ENCODE data around the gene EIF4A3. TPM values are rescaled to one million over a fixed set of nuclear protein-coding genes. Genes with fewer than 3 reads are reported as not detected.

Gene EIF4A3
- total and polyA plus RNA-seq, 10 of the 15 experiments (the other 5 are each of a cell fraction or from before 2014, with no cell fraction given) = 53.3 to 225 (median 103) TPM

DNA sequence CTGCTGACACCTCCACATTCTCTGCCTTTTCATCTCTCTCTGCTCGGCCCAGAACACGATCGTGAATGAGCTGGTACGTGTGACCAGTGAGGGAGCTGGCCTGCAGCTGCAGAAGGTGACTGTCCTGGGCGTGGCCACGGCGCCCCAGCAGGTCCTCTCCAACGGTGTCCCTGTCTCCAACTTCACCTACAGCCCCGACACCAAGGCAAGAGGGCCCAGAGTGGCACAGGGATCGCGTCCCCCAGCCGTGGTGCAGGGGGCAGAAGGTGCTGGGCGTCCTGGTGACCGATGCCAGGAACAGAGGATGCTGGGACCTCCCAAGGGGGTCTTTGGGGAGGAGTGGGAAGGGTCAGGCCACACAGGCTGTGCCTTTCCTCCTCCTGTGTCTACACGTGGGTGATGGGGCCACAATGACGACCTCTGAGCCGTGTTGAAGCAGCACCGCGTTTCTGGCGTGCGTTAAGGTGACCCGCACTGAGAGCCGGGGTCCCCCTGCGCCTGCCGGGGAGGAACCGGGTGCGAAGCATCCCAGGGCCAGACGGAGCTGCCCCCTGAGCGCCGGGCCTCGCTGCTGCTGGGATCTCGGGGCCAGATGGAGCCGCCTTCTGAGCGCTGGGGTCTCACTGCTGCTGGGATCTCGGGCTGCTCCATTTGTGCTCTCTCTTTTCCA, 28.2 kb downstream of the EIF4A3 start (continued):
- TF ChIP-seq, protein P1, sequence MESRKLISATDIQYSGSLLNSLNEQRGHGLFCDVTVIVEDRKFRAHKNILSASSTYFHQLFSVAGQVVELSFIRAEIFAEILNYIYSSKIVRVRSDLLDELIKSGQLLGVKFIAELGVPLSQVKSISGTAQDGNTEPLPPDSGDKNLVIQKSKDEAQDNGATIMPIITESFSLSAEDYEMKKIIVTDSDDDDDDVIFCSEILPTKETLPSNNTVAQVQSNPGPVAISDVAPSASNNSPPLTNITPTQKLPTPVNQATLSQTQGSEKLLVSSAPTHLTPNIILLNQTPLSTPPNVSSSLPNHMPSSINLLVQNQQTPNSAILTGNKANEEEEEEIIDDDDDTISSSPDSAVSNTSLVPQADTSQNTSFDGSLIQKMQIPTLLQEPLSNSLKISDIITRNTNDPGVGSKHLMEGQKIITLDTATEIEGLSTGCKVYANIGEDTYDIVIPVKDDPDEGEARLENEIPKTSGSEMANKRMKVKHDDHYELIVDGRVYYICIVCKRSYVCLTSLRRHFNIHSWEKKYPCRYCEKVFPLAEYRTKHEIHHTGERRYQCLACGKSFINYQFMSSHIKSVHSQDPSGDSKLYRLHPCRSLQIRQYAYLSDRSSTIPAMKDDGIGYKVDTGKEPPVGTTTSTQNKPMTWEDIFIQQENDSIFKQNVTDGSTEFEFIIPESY (IDR thresholded peaks at IDR 0.05) = no peak
- TF ChIP-seq JUNB (IDR thresholded peaks at IDR 0.05) = no peak

DNA sequence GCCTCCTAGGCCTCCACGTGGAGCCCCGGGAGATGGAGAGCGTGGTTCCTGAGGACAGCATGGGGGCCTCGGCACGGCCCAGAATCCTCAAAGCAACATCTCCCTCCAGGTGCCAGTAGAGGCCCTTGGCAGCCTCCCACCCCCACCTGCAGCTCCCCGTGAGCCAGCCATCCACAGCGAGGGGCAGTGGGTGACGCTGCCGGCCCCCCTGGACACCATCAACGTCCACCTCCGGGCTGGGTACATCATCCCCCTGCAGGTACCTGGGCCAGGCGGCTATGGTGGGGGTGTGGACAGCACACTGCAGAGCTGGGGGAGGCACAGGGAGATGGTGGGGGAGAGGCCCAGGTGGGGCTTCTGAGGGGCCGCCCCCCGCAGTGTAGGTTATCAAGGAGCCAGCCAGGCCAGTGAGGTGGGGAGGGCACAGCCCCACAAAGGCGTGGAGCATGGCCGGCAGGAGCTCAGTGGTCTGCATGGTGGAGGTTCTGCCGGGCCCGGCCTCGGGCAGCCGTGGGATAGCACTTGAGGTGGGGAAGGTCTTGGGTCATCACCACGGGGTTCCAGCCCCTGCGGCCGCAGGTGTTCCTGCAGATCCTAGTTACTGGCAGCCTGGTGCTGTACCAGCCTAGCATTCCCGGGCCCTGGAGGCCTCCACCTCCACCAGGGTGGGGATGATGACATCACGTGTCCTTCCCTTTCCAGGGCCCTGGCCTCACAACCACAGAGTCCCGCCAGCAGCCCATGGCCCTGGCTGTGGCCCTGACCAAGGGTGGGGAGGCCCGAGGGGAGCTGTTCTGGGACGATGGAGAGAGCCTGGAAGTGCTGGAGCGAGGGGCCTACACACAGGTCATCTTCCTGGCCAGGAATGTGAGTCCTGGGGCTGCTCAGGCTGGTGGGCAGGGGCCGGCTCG, 29.2 kb downstream of the EIF4A3 start:
- FAIRE-seq = no peak
- in situ Hi-C loops (cut with MboI) (no loop called here), intact Hi-C loops (cut with micrococcal nuclease; ENCODE audit: unreplicated experiment) (no loop called here)
- no peaks in the 10 kb centered on the region for H3K4me1 ChIP-seq (ENCODE audit: control insufficient read depth, insufficient read depth, low read length)
- ATAC-seq = no peak
- ChIA-PET POLR2A (no interaction called here), CTCF (no interaction called here), RAD21 (ENCODE audit: unreplicated experiment) (no interaction called here), SMC1A (ENCODE audit: uncharacterized antibody, unreplicated experiment) (no interaction called here)
- no peak overlapping the region for H3K27ac ChIP-seq (ENCODE audit: control insufficient read depth, insufficient read depth)
- WGBS (ENCODE audit: insufficient coverage, insufficient replicate concordance, low lambda C conversion rate, missing lambda C conversion rate) = 42% methylated on average over 29 of the region's 31 CpGs
- H4K20me1 ChIP-seq (ENCODE audit: control insufficient read depth, insufficient read depth) = no peaks in the 10 kb centered on the region
- H3K4me2 ChIP-seq (ENCODE audit: control insufficient read depth, insufficient read depth) = no peak overlapping the region
- H2AFZ ChIP-seq (ENCODE audit: control insufficient read depth, low read depth, low read length) = no peak overlapping the region
- H3K4me3 ChIP-seq = no peak overlapping the region
- no peak overlapping the region for H3K9ac ChIP-seq (ENCODE audit: control insufficient read depth, insufficient read depth, low read length)
- no peaks in the 10 kb centered on the region; the same call in 2 of the 3 replicates for H3K9me3 ChIP-seq (replicated peaks; ENCODE audit: control insufficient read depth, insufficient read depth, low read length)
- H3K36me3 ChIP-seq (ENCODE audit: control insufficient read depth in 2 of 2, insufficient read depth in 2 of 2, low read length in 1 of 2) = no peaks in the 10 kb centered on the region
- no TSS peak for BruUV-seq (replicated peaks)
- DNase-seq (ENCODE audit: low read depth, low spot score) = no peak
- H3K27me3 ChIP-seq (replicated peaks in 1 of 2; ENCODE audit: control insufficient read depth in 2 of 2, insufficient read depth in 2 of 2, low read length in 1 of 2) = no peaks in the 10 kb centered on the region; a peak in 1 of 4 replicates
- H3K79me2 ChIP-seq (ENCODE audit: control insufficient read depth, insufficient read depth, low read length) = no peaks in the 10 kb centered on the region
- TF ChIP-seq KAT2A (conservative IDR thresholded peaks at IDR 0.05; ENCODE audit: control insufficient read depth, low read depth, low read length) (no peak), NR2C2 (IDR thresholded peaks at IDR 0.05; ENCODE audit: borderline replicate concordance, control insufficient read depth, insufficient read length, low read depth) (no peak), POLR2AphosphoS5 (IDR thresholded peaks at IDR 0.05; ENCODE audit: low read length) (no peak), EED (IDR thresholded peaks at IDR 0.05; ENCODE audit: low read depth) (no peak), ZZZ3 (IDR thresholded peaks at IDR 0.05; ENCODE audit: control insufficient read depth, insufficient read length, low read depth) (no peak), NR2F1 (conservative IDR thresholded peaks at IDR 0.05) (no peak)
- TF ChIP-seq, protein P2, sequence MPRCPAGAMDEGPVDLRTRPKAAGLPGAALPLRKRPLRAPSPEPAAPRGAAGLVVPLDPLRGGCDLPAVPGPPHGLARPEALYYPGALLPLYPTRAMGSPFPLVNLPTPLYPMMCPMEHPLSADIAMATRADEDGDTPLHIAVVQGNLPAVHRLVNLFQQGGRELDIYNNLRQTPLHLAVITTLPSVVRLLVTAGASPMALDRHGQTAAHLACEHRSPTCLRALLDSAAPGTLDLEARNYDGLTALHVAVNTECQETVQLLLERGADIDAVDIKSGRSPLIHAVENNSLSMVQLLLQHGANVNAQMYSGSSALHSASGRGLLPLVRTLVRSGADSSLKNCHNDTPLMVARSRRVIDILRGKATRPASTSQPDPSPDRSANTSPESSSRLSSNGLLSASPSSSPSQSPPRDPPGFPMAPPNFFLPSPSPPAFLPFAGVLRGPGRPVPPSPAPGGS (IDR thresholded peaks at IDR 0.05; ENCODE audit: borderline replicate concordance, insufficient read depth, low read depth, low read length, poor library complexity, severe bottlenecking) = no peak
- TF ChIP-seq, protein P3, sequence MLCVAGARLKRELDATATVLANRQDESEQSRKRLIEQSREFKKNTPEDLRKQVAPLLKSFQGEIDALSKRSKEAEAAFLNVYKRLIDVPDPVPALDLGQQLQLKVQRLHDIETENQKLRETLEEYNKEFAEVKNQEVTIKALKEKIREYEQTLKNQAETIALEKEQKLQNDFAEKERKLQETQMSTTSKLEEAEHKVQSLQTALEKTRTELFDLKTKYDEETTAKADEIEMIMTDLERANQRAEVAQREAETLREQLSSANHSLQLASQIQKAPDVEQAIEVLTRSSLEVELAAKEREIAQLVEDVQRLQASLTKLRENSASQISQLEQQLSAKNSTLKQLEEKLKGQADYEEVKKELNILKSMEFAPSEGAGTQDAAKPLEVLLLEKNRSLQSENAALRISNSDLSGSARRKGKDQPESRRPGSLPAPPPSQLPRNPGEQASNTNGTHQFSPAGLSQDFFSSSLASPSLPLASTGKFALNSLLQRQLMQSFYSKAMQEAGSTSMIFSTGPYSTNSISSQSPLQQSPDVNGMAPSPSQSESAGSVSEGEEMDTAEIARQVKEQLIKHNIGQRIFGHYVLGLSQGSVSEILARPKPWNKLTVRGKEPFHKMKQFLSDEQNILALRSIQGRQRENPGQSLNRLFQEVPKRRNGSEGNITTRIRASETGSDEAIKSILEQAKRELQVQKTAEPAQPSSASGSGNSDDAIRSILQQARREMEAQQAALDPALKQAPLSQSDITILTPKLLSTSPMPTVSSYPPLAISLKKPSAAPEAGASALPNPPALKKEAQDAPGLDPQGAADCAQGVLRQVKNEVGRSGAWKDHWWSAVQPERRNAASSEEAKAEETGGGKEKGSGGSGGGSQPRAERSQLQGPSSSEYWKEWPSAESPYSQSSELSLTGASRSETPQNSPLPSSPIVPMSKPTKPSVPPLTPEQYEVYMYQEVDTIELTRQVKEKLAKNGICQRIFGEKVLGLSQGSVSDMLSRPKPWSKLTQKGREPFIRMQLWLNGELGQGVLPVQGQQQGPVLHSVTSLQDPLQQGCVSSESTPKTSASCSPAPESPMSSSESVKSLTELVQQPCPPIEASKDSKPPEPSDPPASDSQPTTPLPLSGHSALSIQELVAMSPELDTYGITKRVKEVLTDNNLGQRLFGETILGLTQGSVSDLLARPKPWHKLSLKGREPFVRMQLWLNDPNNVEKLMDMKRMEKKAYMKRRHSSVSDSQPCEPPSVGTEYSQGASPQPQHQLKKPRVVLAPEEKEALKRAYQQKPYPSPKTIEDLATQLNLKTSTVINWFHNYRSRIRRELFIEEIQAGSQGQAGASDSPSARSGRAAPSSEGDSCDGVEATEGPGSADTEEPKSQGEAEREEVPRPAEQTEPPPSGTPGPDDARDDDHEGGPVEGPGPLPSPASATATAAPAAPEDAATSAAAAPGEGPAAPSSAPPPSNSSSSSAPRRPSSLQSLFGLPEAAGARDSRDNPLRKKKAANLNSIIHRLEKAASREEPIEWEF (IDR thresholded peaks at IDR 0.05; ENCODE audit: insufficient replicate concordance, low read depth, low read length) = no peak
